ENCODE data around the gene BEST1.

Gene BEST1

GRCh38 chr11:61911701-61912529 is 38.2 kb upstream of the BEST1 start:
- Histone ChIP-seq H3K27me3 (ENCODE audit: insufficient read depth, insufficient read length) (no peaks in the 10 kb centered on the region), H3K4me1 (ENCODE audit: insufficient read depth, insufficient read length) (peaks cover 21% of the 10 kb centered on the region), H3K36me3 (ENCODE audit: insufficient read depth, insufficient read length, low read length) (no peaks in the 10 kb centered on the region), H3K4me3 (ENCODE audit: insufficient read length, low read depth) (no peak overlapping the region), H3K9me3 (ENCODE audit: insufficient read depth, low read length) (no peaks in the 10 kb centered on the region), H3K9ac (ENCODE audit: insufficient read length, low read depth) (no peak overlapping the region)
- DNase-seq (ENCODE audit: low read depth, low spot score), result no peak
- no peak for TF ChIP-seq YY1 (IDR thresholded peaks at IDR 0.05; ENCODE audit: insufficient read depth, insufficient read length)
- TF ChIP-seq ZNF274 (IDR thresholded peaks at IDR 0.05; ENCODE audit: low read depth, low read length), result no peak
- TF ChIP-seq SUZ12 (IDR thresholded peaks at IDR 0.05; ENCODE audit: extremely low read depth, insufficient read depth, insufficient read length), result no peak

- no peak for DNase-seq (ENCODE audit: low read depth, low spot score)
- Histone ChIP-seq H3K9me3 (ENCODE audit: insufficient read depth, low read length) (no peaks in the 10 kb centered on the region), H3K27me3 (ENCODE audit: insufficient read depth, insufficient read length) (peaks cover under 1% of the 10 kb centered on the region), H3K4me3 (ENCODE audit: insufficient read length, low read depth) (no peak overlapping the region), H3K36me3 (ENCODE audit: insufficient read depth, insufficient read length, low read length) (no peaks in the 10 kb centered on the region), H3K4me1 (ENCODE audit: insufficient read depth, insufficient read length) (peaks cover 21% of the 10 kb centered on the region), H3K9ac (ENCODE audit: insufficient read length, low read depth) (no peak overlapping the region)
- TF ChIP-seq SUZ12 (IDR thresholded peaks at IDR 0.05; ENCODE audit: extremely low read depth, insufficient read depth, insufficient read length) (no peak), YY1 (IDR thresholded peaks at IDR 0.05; ENCODE audit: insufficient read depth, insufficient read length) (no peak), ZNF274 (IDR thresholded peaks at IDR 0.05; ENCODE audit: low read depth, low read length) (no peak)
Observed at GRCh38 chr11:61912530-61912898, 37.6 kb upstream of the BEST1 start.

- H3K9ac ChIP-seq (ENCODE audit: insufficient read length, low read depth), result no peak overlapping the region
- peaks cover 7% of the 10 kb centered on the region for H3K27me3 ChIP-seq (ENCODE audit: insufficient read depth, insufficient read length)
- TF ChIP-seq SUZ12 (IDR thresholded peaks at IDR 0.05; ENCODE audit: extremely low read depth, insufficient read depth, insufficient read length) (no peak), ZNF274 (IDR thresholded peaks at IDR 0.05; ENCODE audit: low read depth, low read length) (no peak), YY1 (IDR thresholded peaks at IDR 0.05; ENCODE audit: insufficient read depth, insufficient read length) (no peak)
- no peaks in the 10 kb centered on the region for H3K9me3 ChIP-seq (ENCODE audit: insufficient read depth, low read length)
- no peak for DNase-seq (ENCODE audit: low read depth, low spot score)
- no peaks in the 10 kb centered on the region for H3K36me3 ChIP-seq (ENCODE audit: insufficient read depth, insufficient read length, low read length)
- no peak overlapping the region for H3K4me3 ChIP-seq (ENCODE audit: insufficient read length, low read depth)
- H3K4me1 ChIP-seq (ENCODE audit: insufficient read depth, insufficient read length), result peaks cover 17% of the 10 kb centered on the region
Observed at GRCh38 chr11:61912991-61913698, 37.0 kb upstream of the BEST1 start.

GRCh38 chr11:61913699-61914395 is 36.3 kb upstream of the BEST1 start:
- H3K9me3 ChIP-seq (ENCODE audit: insufficient read depth, low read length), result no peaks in the 10 kb centered on the region
- no peak for TF ChIP-seq YY1 (IDR thresholded peaks at IDR 0.05; ENCODE audit: insufficient read depth, insufficient read length)
- TF ChIP-seq ZNF274 (IDR thresholded peaks at IDR 0.05; ENCODE audit: low read depth, low read length), result no peak
- DNase-seq (ENCODE audit: low read depth, low spot score), result no peak
- H3K27me3 ChIP-seq (ENCODE audit: insufficient read depth, insufficient read length), result peaks cover 14% of the 10 kb centered on the region
- H3K36me3 ChIP-seq (ENCODE audit: insufficient read depth, insufficient read length, low read length), result no peaks in the 10 kb centered on the region
- no peak overlapping the region for H3K4me3 ChIP-seq (ENCODE audit: insufficient read length, low read depth)
- H3K4me1 ChIP-seq (ENCODE audit: insufficient read depth, insufficient read length), result peaks cover 11% of the 10 kb centered on the region
- H3K9ac ChIP-seq (ENCODE audit: insufficient read length, low read depth), result no peak overlapping the region

- TF ChIP-seq YY1 (IDR thresholded peaks at IDR 0.05; ENCODE audit: insufficient read depth, insufficient read length), result no peak
- H3K9ac ChIP-seq (ENCODE audit: insufficient read length, low read depth), result no peak overlapping the region
- H3K9me3 ChIP-seq (ENCODE audit: insufficient read depth, low read length), result no peaks in the 10 kb centered on the region
- H3K4me1 ChIP-seq (ENCODE audit: insufficient read depth, insufficient read length), result peaks cover 8% of the 10 kb centered on the region
- H3K27me3 ChIP-seq (ENCODE audit: insufficient read depth, insufficient read length), result peaks cover 22% of the 10 kb centered on the region
- H3K36me3 ChIP-seq (ENCODE audit: insufficient read depth, insufficient read length, low read length), result no peaks in the 10 kb centered on the region
- DNase-seq (ENCODE audit: low read depth, low spot score), result no peak
- H3K4me3 ChIP-seq (ENCODE audit: insufficient read length, low read depth), result no peak overlapping the region
Observed at GRCh38 chr11:61914471-61915171, 35.5 kb upstream of the BEST1 start.

GRCh38 chr11:61916737-61917333 is 33.3 kb upstream of the BEST1 start:
- peaks cover 9% of the 10 kb centered on the region for H3K4me1 ChIP-seq (ENCODE audit: insufficient read depth, insufficient read length)
- no peak for DNase-seq (ENCODE audit: low read depth, low spot score)
- H3K27me3 ChIP-seq (ENCODE audit: insufficient read depth, insufficient read length), result peaks cover 23% of the 10 kb centered on the region
- H3K9ac ChIP-seq (ENCODE audit: insufficient read length, low read depth), result peak overlapping the region; percentile 80
- H3K4me3 ChIP-seq (ENCODE audit: insufficient read length, low read depth), result peak overlapping the region; percentile 62
- no peaks in the 10 kb centered on the region for H3K9me3 ChIP-seq (ENCODE audit: insufficient read depth, low read length)
- TF ChIP-seq YY1 (IDR thresholded peaks at IDR 0.05; ENCODE audit: insufficient read depth, insufficient read length), result no peak
- TF ChIP-seq SUZ12 (IDR thresholded peaks at IDR 0.05; ENCODE audit: extremely low read depth, insufficient read depth, insufficient read length), result no peak
- no peak for TF ChIP-seq ZNF274 (IDR thresholded peaks at IDR 0.05; ENCODE audit: low read depth, low read length)
- H3K36me3 ChIP-seq (ENCODE audit: insufficient read depth, insufficient read length, low read length), result no peaks in the 10 kb centered on the region

Measured in NT2/D1 (cell line).